Activated gamma-delta T cell treated with anti-CD3 and anti-CD28 coated beads, Interleukin-2, amount 50 U/mL, for 16 hours (primary cell): Measurements from ENCODE around the gene DRD1.
"Not testable (repeated sequence)": the region's sequence is repeated elsewhere in the genome, so short reads cannot be mapped to it uniquely, and the experiment has no call there.

Experiments
- DNase-seq: peaks from one replicate; pipeline ENCODE4 v3.0.0-alpha.2; 2020; ENCODE audit warnings: low read depth

The DRD1 gene

GRCh38 chr5:175467983-175468690 lies 24.2 kb upstream of the DRD1 start:
- DNase-seq = no peak

- DNase-seq = no peak
These were observed 22.8 kb upstream of the DRD1 start for GRCh38 chr5:175466700-175467318.

- DNase-seq = no peak
These were observed 21.3 kb upstream of the DRD1 start for GRCh38 chr5:175465282-175465681.

GRCh38 chr5:175464942-175465233 lies 20.9 kb upstream of the DRD1 start:
- no peak for DNase-seq

- DNase-seq = peak; percentile 56
These were observed 20.3 kb upstream of the DRD1 start for GRCh38 chr5:175464074-175464941.

GRCh38 chr5:175463641-175464040 lies 19.7 kb upstream of the DRD1 start:
- no peak for DNase-seq

GRCh38 chr5:175461370-175461769 lies 17.4 kb upstream of the DRD1 start:
- DNase-seq = no peak

- DNase-seq = no peak
These were observed 16.6 kb upstream of the DRD1 start for GRCh38 chr5:175460552-175460951.

GRCh38 chr5:175460126-175460525 lies 16.1 kb upstream of the DRD1 start:
- DNase-seq = no peak

- DNase-seq = no peak
These were observed 13.5 kb upstream of the DRD1 start for GRCh38 chr5:175457466-175457865.

- DNase-seq = no peak
These were observed 12.2 kb upstream of the DRD1 start for GRCh38 chr5:175456105-175456742.

- not testable (repeated sequence) for DNase-seq
These were observed 10.4 kb upstream of the DRD1 start for GRCh38 chr5:175454338-175454737.

- DNase-seq = no peak
These were observed 8.2 kb upstream of the DRD1 start for GRCh38 chr5:175452166-175452565.

GRCh38 chr5:175448276-175448675 lies 4.3 kb upstream of the DRD1 start:
- DNase-seq = no peak

- no peak for DNase-seq
These were observed 3.6 kb upstream of the DRD1 start for GRCh38 chr5:175447571-175447970.

GRCh38 chr5:175446378-175446777 lies 2.4 kb upstream of the DRD1 start:
- DNase-seq = not testable (repeated sequence)

- no peak for DNase-seq
These were observed 999 bp upstream of the DRD1 start for GRCh38 chr5:175444905-175445456.

- no peak for DNase-seq
These were observed 395 bp downstream of the DRD1 start for GRCh38 chr5:175443514-175444059.

- DNase-seq = no peak
These were observed 5.6 kb downstream of the DRD1 start for GRCh38 chr5:175438234-175438857.

- no peak for DNase-seq
These were observed 7.6 kb downstream of the DRD1 start for GRCh38 chr5:175436359-175436758.

- no peak for DNase-seq
These were observed 9.2 kb downstream of the DRD1 start for GRCh38 chr5:175434800-175435199.

- no peak for DNase-seq
These were observed 16.2 kb downstream of the DRD1 start for GRCh38 chr5:175427762-175428161.
